SK-N-SH treated with all-trans-retinoic acid at 6 μM for 48 hours (cell line): Measurements from ENCODE around the gene MOGAT3.

ENCODE experiments used
- ATAC-seq: fragments of 200-7000 bp; cut with Tn5 transposase; 3 replicates; pipeline ENCODE4 v1.9.1; 2020; ENCODE audit warnings: mild to moderate bottlenecking, moderate library complexity
- BACH2 ChIP-seq: fragments of 250-450 bp; sonication (Bioruptor Pico); IDR thresholded peaks from 2 replicates; pipeline ENCODE4 v1.9.0; 2021; ENCODE audit warnings: mild to moderate bottlenecking, borderline replicate concordance
- CSDC2 ChIP-seq: fragments of 250-450 bp; sonication (Bioruptor Pico); IDR thresholded peaks from 2 replicates; pipeline ENCODE4 v1.5.0; 2020; ENCODE audit warnings: mild to moderate bottlenecking, moderate library complexity
- ESRRG ChIP-seq: fragments of 250-450 bp; sonication (Bioruptor Pico); IDR thresholded peaks from 2 replicates; pipeline ENCODE4 v1.6.1; 2021; ENCODE audit warnings: mild to moderate bottlenecking
- GLIS3 ChIP-seq: fragments of 250-450 bp; sonication (Bioruptor Pico); IDR thresholded peaks from 2 replicates; pipeline ENCODE4 v1.5.0; 2020; ENCODE audit warnings: mild to moderate bottlenecking, moderate library complexity
- ISL1 ChIP-seq: fragments of 250-450 bp; sonication (Bioruptor Pico); IDR thresholded peaks from 2 replicates; pipeline ENCODE4 v2.1.2; 2022; ENCODE audit warnings: mild to moderate bottlenecking, moderate library complexity
- OSR1 ChIP-seq: fragments of 250-450 bp; sonication (Bioruptor Pico); IDR thresholded peaks from 2 replicates; pipeline ENCODE4 v1.8.0; 2022; ENCODE audit warnings: moderate library complexity, mild to moderate bottlenecking, inconsistent platforms
- PPARA ChIP-seq: fragments of 250-450 bp; sonication (Bioruptor Pico); IDR thresholded peaks from 2 replicates; pipeline ENCODE4 v1.5.0; 2020; ENCODE audit warnings: mild to moderate bottlenecking, borderline replicate concordance
- RARB ChIP-seq: fragments of 250-450 bp; sonication (Bioruptor Pico); IDR thresholded peaks from 2 replicates; pipeline ENCODE4 v1.8.0; 2021; ENCODE audit warnings: mild to moderate bottlenecking, moderate library complexity
- TCF4 ChIP-seq: fragments of 250-450 bp; sonication (Bioruptor Pico); IDR thresholded peaks from 2 replicates; pipeline ENCODE4 v1.8.0; 2021; ENCODE audit warnings: mild to moderate bottlenecking, moderate library complexity, borderline replicate concordance
- TOX ChIP-seq: fragments of 250-450 bp; sonication (Bioruptor Pico); IDR thresholded peaks from 2 replicates; pipeline ENCODE4 v1.8.0; 2021; ENCODE audit warnings: mild to moderate bottlenecking, moderate library complexity, borderline replicate concordance
- ZFP3 ChIP-seq: fragments of 250-450 bp; sonication (Bioruptor Pico); IDR thresholded peaks from 2 replicates; pipeline ENCODE4 v1.5.0; 2020; ENCODE audit warnings: mild to moderate bottlenecking, moderate library complexity
- ZFP30 ChIP-seq: fragments of 450-650 bp; formaldehyde crosslinking; IDR thresholded peaks from 2 replicates; pipeline ENCODE4 v1.5.0; 2022; ENCODE audit warnings: mild to moderate bottlenecking, moderate library complexity
- ZNF565 ChIP-seq: fragments of 450-650 bp; formaldehyde crosslinking; conservative IDR thresholded peaks from 2 replicates; pipeline ENCODE4 v1.5.0; 2020; ENCODE audit warnings: low read depth, mild to moderate bottlenecking, moderate library complexity
- ZNF70 ChIP-seq: fragments of 450-650 bp; formaldehyde crosslinking; IDR thresholded peaks from 2 replicates; pipeline ENCODE4 v1.5.0; 2020; ENCODE audit warnings: mild to moderate bottlenecking, moderate library complexity
- ZNF8 ChIP-seq: fragments of 450-650 bp; formaldehyde crosslinking; IDR thresholded peaks from 2 replicates; pipeline ENCODE4 v1.5.0; 2020; ENCODE audit warnings: mild to moderate bottlenecking, moderate library complexity
- TF ChIP-seq, protein P1 (sequence below): fragments of 250-450 bp; sonication (Bioruptor Pico); IDR thresholded peaks from 2 replicates; pipeline ENCODE4 v1.5.1; 2020; ENCODE audit warnings: low read depth, mild to moderate bottlenecking, moderate library complexity
- TF ChIP-seq, protein P2 (sequence below): fragments of 250-450 bp; sonication (Bioruptor Pico); IDR thresholded peaks from 2 replicates; pipeline ENCODE4 v1.8.0; 2020; ENCODE audit warnings: mild to moderate bottlenecking, moderate library complexity, borderline replicate concordance
- TF ChIP-seq, protein P3 (sequence below): fragments of 250-450 bp; sonication (Bioruptor Pico); IDR thresholded peaks from 2 replicates; pipeline ENCODE4 v1.5.1; 2021; ENCODE audit warnings: mild to moderate bottlenecking, moderate library complexity
- TF ChIP-seq, protein P4 (sequence below): fragments of 250-450 bp; sonication (Bioruptor Pico); IDR thresholded peaks from 2 replicates; pipeline ENCODE4 v1.8.0; 2021; ENCODE audit warnings: low read depth, mild to moderate bottlenecking, moderate library complexity, borderline replicate concordance
- TF ChIP-seq, protein P5 (sequence below): fragments of 250-450 bp; sonication (Bioruptor Pico); IDR thresholded peaks from 2 replicates; pipeline ENCODE4 v1.5.0; 2020; ENCODE audit warnings: mild to moderate bottlenecking, moderate library complexity

MOGAT3 gene

DNA sequence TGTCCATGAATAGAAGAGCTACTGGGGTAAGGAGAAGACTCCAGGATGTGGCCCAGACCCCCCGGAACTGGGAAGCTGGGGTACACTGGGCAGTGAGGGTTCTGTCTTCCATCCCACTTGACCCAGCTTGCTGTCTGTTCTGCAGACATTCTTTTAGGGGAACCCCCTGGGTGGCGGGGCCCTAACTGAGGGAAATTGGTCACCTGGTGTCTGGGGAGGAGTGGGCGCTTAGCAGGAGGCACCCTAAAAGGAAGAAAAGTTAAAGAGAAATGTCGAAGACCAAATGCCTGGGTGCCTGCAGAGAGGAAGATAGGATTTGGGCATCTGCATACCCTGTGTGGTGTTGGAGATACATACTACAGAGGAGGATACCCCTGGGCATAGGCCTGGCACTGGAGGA, 45.5 kb downstream of the MOGAT3 start (continued):
- TF ChIP-seq, protein P1, sequence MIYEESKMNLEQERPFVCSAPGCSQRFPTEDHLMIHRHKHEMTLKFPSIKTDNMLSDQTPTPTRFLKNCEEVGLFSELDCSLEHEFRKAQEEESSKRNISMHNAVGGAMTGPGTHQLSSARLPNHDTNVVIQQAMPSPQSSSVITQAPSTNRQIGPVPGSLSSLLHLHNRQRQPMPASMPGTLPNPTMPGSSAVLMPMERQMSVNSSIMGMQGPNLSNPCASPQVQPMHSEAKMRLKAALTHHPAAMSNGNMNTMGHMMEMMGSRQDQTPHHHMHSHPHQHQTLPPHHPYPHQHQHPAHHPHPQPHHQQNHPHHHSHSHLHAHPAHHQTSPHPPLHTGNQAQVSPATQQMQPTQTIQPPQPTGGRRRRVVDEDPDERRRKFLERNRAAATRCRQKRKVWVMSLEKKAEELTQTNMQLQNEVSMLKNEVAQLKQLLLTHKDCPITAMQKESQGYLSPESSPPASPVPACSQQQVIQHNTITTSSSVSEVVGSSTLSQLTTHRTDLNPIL (CRISPR knock-in tag): no peak
- TF ChIP-seq ZNF8 (CRISPR knock-in tag) (no peak), TOX (no peak), BACH2 (no peak), OSR1 (CRISPR knock-in tag) (no peak), RARB (CRISPR knock-in tag) (no peak)

DNA sequence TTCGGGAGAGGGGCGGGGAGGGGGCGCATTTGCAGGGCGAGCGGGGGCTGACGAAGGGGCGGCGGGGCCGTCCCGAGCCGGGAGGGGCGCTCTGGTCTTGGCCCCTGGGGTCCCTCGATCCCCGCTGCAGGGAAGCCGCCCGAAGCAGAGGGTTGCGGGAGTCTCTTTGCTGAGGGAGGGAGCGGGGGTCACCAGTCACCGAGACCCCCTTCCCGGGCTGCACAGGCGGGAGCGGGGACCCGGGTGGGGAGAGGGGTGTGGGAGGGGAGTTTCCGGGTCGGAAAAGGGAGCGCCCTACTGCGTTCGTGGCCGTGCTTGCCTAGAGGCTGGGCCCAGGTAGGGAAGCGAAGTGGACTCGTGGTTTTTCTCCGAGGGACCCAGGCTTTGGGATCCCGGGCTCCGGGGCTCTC, 46.1 kb downstream of the MOGAT3 start:
- ATAC-seq: peak; percentile 46
- no peak for TF ChIP-seq ZFP3 (CRISPR knock-in tag)
- TF ChIP-seq TOX: no peak
- no peak for TF ChIP-seq ZFP30
- TF ChIP-seq, protein P2, sequence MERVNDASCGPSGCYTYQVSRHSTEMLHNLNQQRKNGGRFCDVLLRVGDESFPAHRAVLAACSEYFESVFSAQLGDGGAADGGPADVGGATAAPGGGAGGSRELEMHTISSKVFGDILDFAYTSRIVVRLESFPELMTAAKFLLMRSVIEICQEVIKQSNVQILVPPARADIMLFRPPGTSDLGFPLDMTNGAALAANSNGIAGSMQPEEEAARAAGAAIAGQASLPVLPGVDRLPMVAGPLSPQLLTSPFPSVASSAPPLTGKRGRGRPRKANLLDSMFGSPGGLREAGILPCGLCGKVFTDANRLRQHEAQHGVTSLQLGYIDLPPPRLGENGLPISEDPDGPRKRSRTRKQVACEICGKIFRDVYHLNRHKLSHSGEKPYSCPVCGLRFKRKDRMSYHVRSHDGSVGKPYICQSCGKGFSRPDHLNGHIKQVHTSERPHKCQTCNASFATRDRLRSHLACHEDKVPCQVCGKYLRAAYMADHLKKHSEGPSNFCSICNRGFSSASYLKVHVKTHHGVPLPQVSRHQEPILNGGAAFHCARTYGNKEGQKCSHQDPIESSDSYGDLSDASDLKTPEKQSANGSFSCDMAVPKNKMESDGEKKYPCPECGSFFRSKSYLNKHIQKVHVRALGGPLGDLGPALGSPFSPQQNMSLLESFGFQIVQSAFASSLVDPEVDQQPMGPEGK (CRISPR knock-in tag): no peak
- TF ChIP-seq, protein P1 (CRISPR knock-in tag): no peak
- no peak for TF ChIP-seq GLIS3 (CRISPR knock-in tag)
- no peak for TF ChIP-seq ESRRG (CRISPR knock-in tag)
- no peak for TF ChIP-seq OSR1 (CRISPR knock-in tag)
- no peak for TF ChIP-seq ZNF8 (CRISPR knock-in tag)
- TF ChIP-seq, protein P3, sequence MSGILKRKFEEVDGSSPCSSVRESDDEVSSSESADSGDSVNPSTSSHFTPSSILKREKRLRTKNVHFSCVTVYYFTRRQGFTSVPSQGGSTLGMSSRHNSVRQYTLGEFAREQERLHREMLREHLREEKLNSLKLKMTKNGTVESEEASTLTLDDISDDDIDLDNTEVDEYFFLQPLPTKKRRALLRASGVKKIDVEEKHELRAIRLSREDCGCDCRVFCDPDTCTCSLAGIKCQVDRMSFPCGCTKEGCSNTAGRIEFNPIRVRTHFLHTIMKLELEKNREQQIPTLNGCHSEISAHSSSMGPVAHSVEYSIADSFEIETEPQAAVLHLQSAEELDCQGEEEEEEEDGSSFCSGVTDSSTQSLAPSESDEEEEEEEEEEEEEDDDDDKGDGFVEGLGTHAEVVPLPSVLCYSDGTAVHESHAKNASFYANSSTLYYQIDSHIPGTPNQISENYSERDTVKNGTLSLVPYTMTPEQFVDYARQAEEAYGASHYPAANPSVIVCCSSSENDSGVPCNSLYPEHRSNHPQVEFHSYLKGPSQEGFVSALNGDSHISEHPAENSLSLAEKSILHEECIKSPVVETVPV (CRISPR knock-in tag): no peak
- TF ChIP-seq, protein P4, sequence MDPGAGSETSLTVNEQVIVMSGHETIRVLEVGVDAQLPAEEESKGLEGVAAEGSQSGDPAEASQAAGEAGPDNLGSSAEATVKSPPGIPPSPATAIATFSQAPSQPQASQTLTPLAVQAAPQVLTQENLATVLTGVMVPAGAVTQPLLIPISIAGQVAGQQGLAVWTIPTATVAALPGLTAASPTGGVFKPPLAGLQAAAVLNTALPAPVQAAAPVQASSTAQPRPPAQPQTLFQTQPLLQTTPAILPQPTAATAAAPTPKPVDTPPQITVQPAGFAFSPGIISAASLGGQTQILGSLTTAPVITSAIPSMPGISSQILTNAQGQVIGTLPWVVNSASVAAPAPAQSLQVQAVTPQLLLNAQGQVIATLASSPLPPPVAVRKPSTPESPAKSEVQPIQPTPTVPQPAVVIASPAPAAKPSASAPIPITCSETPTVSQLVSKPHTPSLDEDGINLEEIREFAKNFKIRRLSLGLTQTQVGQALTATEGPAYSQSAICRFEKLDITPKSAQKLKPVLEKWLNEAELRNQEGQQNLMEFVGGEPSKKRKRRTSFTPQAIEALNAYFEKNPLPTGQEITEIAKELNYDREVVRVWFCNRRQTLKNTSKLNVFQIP: no peak
- no peak for TF ChIP-seq TCF4
- TF ChIP-seq, protein P5, sequence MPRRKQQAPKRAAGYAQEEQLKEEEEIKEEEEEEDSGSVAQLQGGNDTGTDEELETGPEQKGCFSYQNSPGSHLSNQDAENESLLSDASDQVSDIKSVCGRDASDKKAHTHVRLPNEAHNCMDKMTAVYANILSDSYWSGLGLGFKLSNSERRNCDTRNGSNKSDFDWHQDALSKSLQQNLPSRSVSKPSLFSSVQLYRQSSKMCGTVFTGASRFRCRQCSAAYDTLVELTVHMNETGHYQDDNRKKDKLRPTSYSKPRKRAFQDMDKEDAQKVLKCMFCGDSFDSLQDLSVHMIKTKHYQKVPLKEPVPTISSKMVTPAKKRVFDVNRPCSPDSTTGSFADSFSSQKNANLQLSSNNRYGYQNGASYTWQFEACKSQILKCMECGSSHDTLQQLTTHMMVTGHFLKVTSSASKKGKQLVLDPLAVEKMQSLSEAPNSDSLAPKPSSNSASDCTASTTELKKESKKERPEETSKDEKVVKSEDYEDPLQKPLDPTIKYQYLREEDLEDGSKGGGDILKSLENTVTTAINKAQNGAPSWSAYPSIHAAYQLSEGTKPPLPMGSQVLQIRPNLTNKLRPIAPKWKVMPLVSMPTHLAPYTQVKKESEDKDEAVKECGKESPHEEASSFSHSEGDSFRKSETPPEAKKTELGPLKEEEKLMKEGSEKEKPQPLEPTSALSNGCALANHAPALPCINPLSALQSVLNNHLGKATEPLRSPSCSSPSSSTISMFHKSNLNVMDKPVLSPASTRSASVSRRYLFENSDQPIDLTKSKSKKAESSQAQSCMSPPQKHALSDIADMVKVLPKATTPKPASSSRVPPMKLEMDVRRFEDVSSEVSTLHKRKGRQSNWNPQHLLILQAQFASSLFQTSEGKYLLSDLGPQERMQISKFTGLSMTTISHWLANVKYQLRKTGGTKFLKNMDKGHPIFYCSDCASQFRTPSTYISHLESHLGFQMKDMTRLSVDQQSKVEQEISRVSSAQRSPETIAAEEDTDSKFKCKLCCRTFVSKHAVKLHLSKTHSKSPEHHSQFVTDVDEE (CRISPR knock-in tag): no peak
- TF ChIP-seq ISL1 (CRISPR knock-in tag): no peak
- no peak for TF ChIP-seq ZNF565 (CRISPR knock-in tag)
- TF ChIP-seq CSDC2 (CRISPR knock-in tag): no peak
- TF ChIP-seq BACH2: no peak
- no peak for TF ChIP-seq ZNF70 (CRISPR knock-in tag)

DNA sequence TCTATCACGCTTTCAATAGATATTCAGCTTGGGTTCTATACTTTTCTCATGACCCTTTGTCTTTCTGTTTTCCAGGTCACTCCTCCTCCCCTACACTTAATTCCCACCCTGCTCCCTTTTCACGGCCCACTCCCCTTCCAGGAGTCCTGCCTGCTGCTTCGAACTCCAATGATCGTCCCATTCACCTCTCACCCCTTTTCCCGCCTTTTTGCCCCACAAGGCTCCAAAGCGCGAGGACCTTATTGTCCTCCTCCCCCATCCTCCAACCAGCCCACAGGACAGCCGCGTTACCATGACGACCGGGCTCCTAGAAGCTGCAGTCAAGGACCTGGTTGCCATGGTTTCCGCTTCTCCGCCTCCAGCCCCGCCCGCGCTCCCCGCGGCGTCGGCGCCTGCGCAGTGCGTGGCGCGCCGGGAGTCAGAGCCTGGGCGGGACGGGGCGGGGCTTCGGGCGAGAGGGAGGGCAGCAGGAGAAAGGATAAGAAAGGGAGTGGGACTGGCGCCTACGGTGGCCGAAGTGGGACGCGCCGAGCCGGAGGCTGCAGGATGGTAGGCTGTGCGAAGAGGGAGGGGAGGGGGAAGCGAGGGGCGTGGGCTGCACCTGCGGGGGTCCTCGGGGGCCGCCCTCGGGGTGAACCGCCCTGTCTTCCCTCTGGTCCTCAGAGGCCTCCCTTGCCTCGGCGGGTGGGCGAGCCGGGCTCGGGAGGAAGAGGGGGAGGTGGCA, 46.7 kb downstream of the MOGAT3 start, which contains the start of gene AP1S1:
AP1S1 (plus strand) TSS at position 508 of the 724 bp plus-strand sequence; CDS start at position 547, 39 bp downstream.
- peak; percentile 96 for ATAC-seq

More for the DNA sequence above, 46.7 kb downstream of the MOGAT3 start, which contains the start of gene AP1S1:
- TF ChIP-seq ZFP3 (CRISPR knock-in tag): peak; percentile 44; the same call in 1 of the 2 replicates
- no peak for TF ChIP-seq PPARA (CRISPR knock-in tag)
